NB4 (cell line): ENCODE results near the gene TMCO4.

ENCODE experiments used
- CTCF ChIP-seq: IDR thresholded peaks from one replicate; pipeline ENCODE4 v1.5.1; 2012; ENCODE audit warnings: low read depth, low read length
- MAX ChIP-seq: IDR thresholded peaks from 2 replicates; pipeline ENCODE4 v1.6.1; 2011; ENCODE audit warnings: low read depth, low read length
- MYC ChIP-seq: IDR thresholded peaks from 2 replicates; pipeline ENCODE4 v1.6.1; 2011; ENCODE audit warnings: low read depth, low read length
- POLR2A ChIP-seq: IDR thresholded peaks from 2 replicates; pipeline ENCODE4 v1.6.1; 2011; ENCODE audit warnings: mild to moderate bottlenecking; ENCODE audit not compliant: insufficient read length; ENCODE audit errors: extremely low read depth

GRCh38 chr1:19676438-19676922 lies 123.2 kb downstream of the TMCO4 start:
- TF ChIP-seq CTCF = no peak
- no peak for TF ChIP-seq POLR2A
- peak; percentile 71 for TF ChIP-seq MYC
- TF ChIP-seq MAX = peak; percentile 80
